ENCODE results near the gene LOC101059915. TPM values are rescaled to one million over a fixed set of nuclear protein-coding genes. Genes with fewer than 3 reads are reported as not detected.
"Not testable (repeated sequence)": the region's sequence is repeated elsewhere in the genome, so short reads cannot be mapped to it uniquely, and the experiment has no call there.

The LOC101059915 gene

GRCh38 chrX:71719195-71719594 is 51.8 kb downstream of the LOC101059915 start:
- in situ Hi-C loops (cut with HindIII; ENCODE audit: low sequenced_read_pairs); DNase-seq (ENCODE audit: low spot score): not testable (repeated sequence)

- DNase-seq (ENCODE audit: low spot score); in situ Hi-C loops (cut with HindIII; ENCODE audit: low sequenced_read_pairs): not testable (repeated sequence)
Observed at GRCh38 chrX:71720289-71720886, 53.0 kb downstream of the LOC101059915 start.

Other genes starting within 250 kb of the LOC101059915 start
- gene OGT, start 134.4 kb upstream of the LOC101059915 start, total RNA-seq (2014; rRNA removed; shearing (Covaris generic)): 38.2 and 52.8 TPM in 2 replicates
- 1.0 and 3.2 TPM in 2 replicates for gene GCNA, start 89.1 kb upstream of the LOC101059915 start, total RNA-seq (2014; rRNA removed; shearing (Covaris generic))
- gene CXCR3, start 49.0 kb upstream of the LOC101059915 start, total RNA-seq (2014; rRNA removed; shearing (Covaris generic)): not detected in 2 replicates
- not detected in 2 replicates for gene CXorf49, start 50.7 kb downstream of the LOC101059915 start, total RNA-seq (2014; rRNA removed; shearing (Covaris generic))
- not detected in 2 replicates for gene CXorf49B, start 95.8 kb downstream of the LOC101059915 start, total RNA-seq (2014; rRNA removed; shearing (Covaris generic))
- 0.31 and 0.61 TPM in 2 replicates for gene NHSL2, start 243.3 kb downstream of the LOC101059915 start, total RNA-seq (2014; rRNA removed; shearing (Covaris generic))